PC-9 (cell line): ENCODE data around the gene ZMYND19. TPM values are rescaled to one million over a fixed set of nuclear protein-coding genes. Genes with fewer than 3 reads are reported as not detected.
"Not testable (repeated sequence)": the region's sequence is repeated elsewhere in the genome, so short reads cannot be mapped to it uniquely, and the experiment has no call there.

Experiments
- BruUV-seq: library from RNA; stranded (reverse); fragments of 400-500 nt; replicated peaks from 2 replicates; lab custom pipeline; 2021; lab: Mats Ljungman, UMichigan
- CTCF ChIA-PET: fragments of 300-600 bp; sonication (Branson Sonifier 250); formaldehyde crosslinking; loops from one replicate; lab custom pipeline; 2022; ENCODE audit warnings: antibody characterized with exemption; lab: Charles Lee
- POLR2A ChIA-PET: fragments of 300-600 bp; sonication (Branson Sonifier 250); formaldehyde crosslinking; loops from one replicate; lab custom pipeline; 2022; ENCODE audit warnings: antibody characterized with exemption; ENCODE audit not compliant: unreplicated experiment; lab: Charles Lee
- DNase-seq, 2 experiments: peaks; one replicate each; pipeline versions ENCODE4 v3.0.0 to v3.0.0-alpha.2; 2015 to 2022; ENCODE audit warnings: mixed read lengths in 1 of 2
- H2AFZ ChIP-seq: fragments of 200-600 bp; sonication (generic); 2 replicates; pipeline ENCODE4 v1.8.1; 2017; ENCODE audit warnings: antibody characterized with exemption
- H3F3A ChIP-seq: fragments of 200-600 bp; sonication (generic); 2 replicates; pipeline ENCODE4 v1.8.1; 2017; ENCODE audit warnings: antibody characterized with exemption, mild to moderate bottlenecking, low read depth; ENCODE audit not compliant: insufficient read depth
- H3K27ac ChIP-seq: fragments of 200-600 bp; sonication (generic); 2 replicates; pipeline ENCODE4 v1.6.1; 2016; ENCODE audit warnings: mixed run types
- H3K27me3 ChIP-seq: fragments of 200-600 bp; sonication (generic); 2 replicates; pipeline ENCODE4 v1.6.1; 2016; ENCODE audit warnings: low read depth, mixed run types; ENCODE audit not compliant: insufficient read depth
- H3K36me3 ChIP-seq: fragments of 200-600 bp; sonication (generic); 2 replicates; pipeline ENCODE4 v1.6.1; 2016; ENCODE audit warnings: low read depth, mixed run types
- H3K4me1 ChIP-seq: fragments of 200-600 bp; sonication (generic); replicated peaks from 2 replicates; pipeline ENCODE4 v1.6.1; 2016; ENCODE audit warnings: mixed run types; ENCODE audit not compliant: insufficient read depth
- H3K4me2 ChIP-seq: fragments of 200-600 bp; sonication (generic); 2 replicates; pipeline ENCODE4 v1.6.1; 2017; ENCODE audit warnings: mixed run types
- H3K4me3 ChIP-seq: fragments of 200-600 bp; sonication (generic); 2 replicates; pipeline ENCODE4 v1.6.1; 2016; ENCODE audit warnings: mixed run types
- H3K79me2 ChIP-seq: fragments of 200-600 bp; sonication (generic); 2 replicates; pipeline ENCODE4 v1.6.1; 2017; ENCODE audit warnings: low read depth, mixed run types
- H3K9me2 ChIP-seq: fragments of 200-600 bp; sonication (generic); 2 replicates; pipeline ENCODE4 v1.8.1; 2017; ENCODE audit warnings: mild to moderate bottlenecking; ENCODE audit not compliant: insufficient read depth
- H3K9me3 ChIP-seq: fragments of 200-600 bp; sonication (generic); 2 replicates; pipeline ENCODE4 v1.8.1; 2016; ENCODE audit warnings: low read depth; ENCODE audit not compliant: insufficient read depth
- H4K20me1 ChIP-seq: fragments of 200-600 bp; sonication (generic); 2 replicates; pipeline ENCODE4 v1.8.1; 2017; ENCODE audit not compliant: insufficient read depth
- EZH2 ChIP-seq: fragments of 200-600 bp; sonication (generic); IDR thresholded peaks from 2 replicates; pipeline ENCODE4 v1.8.0; 2017; ENCODE audit warnings: antibody characterized with exemption, low read depth
- intact Hi-C: fragments of 100-400 bp; cut with micrococcal nuclease; formaldehyde crosslinking; loops from one replicate; pipeline ENCODE4 v1.10.0; 2022; ENCODE audit not compliant: unreplicated experiment
- total RNA-seq: library from RNA; stranded (reverse); gene quantifications from 2 replicates; pipeline ENCODE4 v1.2.3, GENCODE V29; 2021
- TF ChIP-seq, protein P1 (sequence below): fragments of 200-600 bp; sonication (generic); conservative IDR thresholded peaks from 2 replicates; pipeline ENCODE4 v1.6.1; 2017; ENCODE audit warnings: mixed run types, antibody characterized with exemption, mild to moderate bottlenecking, moderate library complexity

The ZMYND19 gene
- total RNA-seq, 1 experiment from 2014 or later = 47.7 TPM

- Histone ChIP-seq H3K27ac (no peak overlapping the region), H3K4me1 (no peaks in the 10 kb centered on the region), H3K9me3 (no peaks in the 10 kb centered on the region), H3F3A (no peaks in the 10 kb centered on the region), H3K4me3 (no peak overlapping the region), H4K20me1 (peaks cover 75% of the 10 kb centered on the region), H3K27me3 (no peaks in the 10 kb centered on the region), H3K9me2 (no peaks in the 10 kb centered on the region), H2AFZ (no peak overlapping the region), H3K4me2 (no peak overlapping the region), H3K36me3 (no peaks in the 10 kb centered on the region), H3K79me2 (peaks cover 94% of the 10 kb centered on the region)
- ChIA-PET CTCF (no interaction called here), POLR2A (no interaction called here)
- no peak for DNase-seq
- TF ChIP-seq, protein P1, sequence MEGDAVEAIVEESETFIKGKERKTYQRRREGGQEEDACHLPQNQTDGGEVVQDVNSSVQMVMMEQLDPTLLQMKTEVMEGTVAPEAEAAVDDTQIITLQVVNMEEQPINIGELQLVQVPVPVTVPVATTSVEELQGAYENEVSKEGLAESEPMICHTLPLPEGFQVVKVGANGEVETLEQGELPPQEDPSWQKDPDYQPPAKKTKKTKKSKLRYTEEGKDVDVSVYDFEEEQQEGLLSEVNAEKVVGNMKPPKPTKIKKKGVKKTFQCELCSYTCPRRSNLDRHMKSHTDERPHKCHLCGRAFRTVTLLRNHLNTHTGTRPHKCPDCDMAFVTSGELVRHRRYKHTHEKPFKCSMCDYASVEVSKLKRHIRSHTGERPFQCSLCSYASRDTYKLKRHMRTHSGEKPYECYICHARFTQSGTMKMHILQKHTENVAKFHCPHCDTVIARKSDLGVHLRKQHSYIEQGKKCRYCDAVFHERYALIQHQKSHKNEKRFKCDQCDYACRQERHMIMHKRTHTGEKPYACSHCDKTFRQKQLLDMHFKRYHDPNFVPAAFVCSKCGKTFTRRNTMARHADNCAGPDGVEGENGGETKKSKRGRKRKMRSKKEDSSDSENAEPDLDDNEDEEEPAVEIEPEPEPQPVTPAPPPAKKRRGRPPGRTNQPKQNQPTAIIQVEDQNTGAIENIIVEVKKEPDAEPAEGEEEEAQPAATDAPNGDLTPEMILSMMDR = no peak
- TF ChIP-seq EZH2 = no peak
- no TSS peak for BruUV-seq
- intact Hi-C loops = no loop called here
Measured at GRCh38 chr9:137630679-137631078, 40.4 kb upstream of the ZMYND19 start.

- Histone ChIP-seq H3K36me3 (no peaks in the 10 kb centered on the region), H3K4me2 (no peak overlapping the region), H3F3A (no peaks in the 10 kb centered on the region), H4K20me1 (peaks cover 72% of the 10 kb centered on the region), H3K79me2 (peaks cover 95% of the 10 kb centered on the region), H3K27ac (no peak overlapping the region), H2AFZ (no peak overlapping the region), H3K4me3 (no peak overlapping the region), H3K9me3 (no peaks in the 10 kb centered on the region), H3K9me2 (no peaks in the 10 kb centered on the region), H3K27me3 (no peaks in the 10 kb centered on the region), H3K4me1 (no peaks in the 10 kb centered on the region)
- ChIA-PET POLR2A (no interaction called here), CTCF (no interaction called here)
- TF ChIP-seq EZH2 = no peak
- TF ChIP-seq, protein P1 = no peak
- intact Hi-C loops = no loop called here
- DNase-seq = no peak
- no TSS peak for BruUV-seq
Measured at GRCh38 chr9:137630126-137630525, 39.8 kb upstream of the ZMYND19 start.

DNA sequence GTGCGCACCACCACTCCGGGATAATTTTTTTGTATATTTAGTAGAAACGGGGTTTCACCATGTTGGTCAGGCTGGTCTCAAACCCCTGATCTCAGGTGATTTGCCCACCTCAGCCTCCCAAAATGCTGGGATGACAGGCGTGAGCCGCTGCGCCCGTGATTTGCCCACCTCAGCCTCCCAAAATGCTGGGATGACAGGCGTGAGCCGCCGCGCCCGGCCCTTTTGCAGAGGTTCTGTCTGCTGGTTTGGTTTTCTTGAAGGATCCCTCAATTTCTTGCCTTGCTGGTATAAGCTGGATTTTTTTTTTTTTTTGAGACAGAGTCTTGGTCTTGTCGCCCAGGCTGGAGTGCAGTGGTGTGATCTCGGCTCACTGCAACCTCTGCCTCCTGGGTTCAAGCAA is 37.1 kb upstream of the ZMYND19 start:
- H3F3A ChIP-seq, H2AFZ ChIP-seq, H3K4me3 ChIP-seq, H3K36me3 ChIP-seq, intact Hi-C loops, H3K4me2 ChIP-seq, BruUV-seq, H3K27me3 ChIP-seq, POLR2A ChIA-PET, H3K9me3 ChIP-seq, DNase-seq, H3K27ac ChIP-seq, H3K4me1 ChIP-seq, CTCF ChIA-PET, H3K9me2 ChIP-seq: not testable (repeated sequence)
- peaks cover 97% of the 10 kb centered on the region for H3K79me2 ChIP-seq
- peaks cover 66% of the 10 kb centered on the region for H4K20me1 ChIP-seq

GRCh38 chr9:137626464-137626863 is 36.2 kb upstream of the ZMYND19 start:
- intact Hi-C loops = no loop called here
- Histone ChIP-seq H3K27ac (no peak overlapping the region), H3K4me2 (no peak overlapping the region), H4K20me1 (peaks cover 64% of the 10 kb centered on the region), H3K9me2 (no peaks in the 10 kb centered on the region), H3K4me3 (no peak overlapping the region), H3K79me2 (peaks cover 96% of the 10 kb centered on the region), H3K27me3 (no peaks in the 10 kb centered on the region), H2AFZ (no peak overlapping the region), H3F3A (no peaks in the 10 kb centered on the region), H3K9me3 (no peaks in the 10 kb centered on the region), H3K4me1 (0 out of 2 replicates have a peak, but pooled peaks cover under 1% of the 10 kb centered on the region), H3K36me3 (no peaks in the 10 kb centered on the region)
- ChIA-PET CTCF (no interaction called here), POLR2A (no interaction called here)
- no peak for TF ChIP-seq EZH2
- no peak for DNase-seq
- BruUV-seq = no TSS peak

DNA sequence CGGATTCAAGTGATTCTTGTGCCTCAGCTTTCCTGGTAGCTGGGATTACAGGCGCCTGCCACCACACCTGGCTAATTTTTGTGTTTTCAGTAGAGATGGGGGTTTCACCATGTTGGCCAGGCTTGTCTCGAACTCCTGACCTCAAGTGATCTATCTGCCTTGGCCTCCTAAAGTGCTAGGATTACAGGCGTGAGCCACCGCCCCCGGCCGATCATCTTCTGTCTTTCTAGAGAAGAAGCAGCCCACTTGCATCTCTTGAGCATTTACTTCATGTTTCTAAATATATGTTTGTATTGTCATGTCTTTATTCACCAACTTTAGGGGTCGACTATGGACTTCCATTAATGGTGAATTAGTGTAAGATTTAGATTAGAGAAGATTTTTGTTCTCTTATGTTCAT is 31.9 kb upstream of the ZMYND19 start:
- H3K4me3 ChIP-seq, intact Hi-C loops, H3K36me3 ChIP-seq, H2AFZ ChIP-seq, H3K4me2 ChIP-seq, BruUV-seq, POLR2A ChIA-PET, H3K27me3 ChIP-seq, DNase-seq, H3K9me2 ChIP-seq, H3K9me3 ChIP-seq, H3K27ac ChIP-seq: not testable (repeated sequence)
- Histone ChIP-seq H3K79me2 (peaks cover 90% of the 10 kb centered on the region), H4K20me1 (peaks cover 48% of the 10 kb centered on the region), H3F3A (peaks cover 28% of the 10 kb centered on the region), H3K4me1 (peaks cover 24% of the 10 kb centered on the region)
- CTCF ChIA-PET = interaction anchor here (0.7 kb wide), 1 partner anchor 334 kb away, joined by 7 read pairs; no protein-coding TSS in a partner anchor
